ENCODE data around the gene CYP1B1.
"Not testable (repeated sequence)": the region's sequence is repeated elsewhere in the genome, so short reads cannot be mapped to it uniquely, and the experiment has no call there.

Gene CYP1B1

DNA sequence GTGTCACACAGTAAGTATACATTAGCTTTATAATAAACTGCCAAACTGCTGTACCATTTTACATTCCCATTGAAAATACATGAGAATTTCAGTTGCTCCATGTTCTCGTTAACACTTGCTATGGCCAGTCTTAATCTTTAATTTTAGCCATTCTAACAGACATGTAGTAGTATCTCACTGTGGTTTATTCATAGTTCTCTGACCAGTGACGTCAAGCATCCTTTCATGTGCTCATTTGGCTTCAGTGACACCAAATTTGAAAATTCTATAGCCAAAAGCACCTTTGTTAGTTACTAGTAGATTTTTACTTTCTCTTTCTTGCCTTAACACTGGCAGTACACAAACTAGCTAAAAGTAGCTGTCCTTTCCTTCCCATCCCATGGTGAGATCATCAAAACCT, 43.0 kb downstream of the CYP1B1 start:
- no peak for DNase-seq

DNA sequence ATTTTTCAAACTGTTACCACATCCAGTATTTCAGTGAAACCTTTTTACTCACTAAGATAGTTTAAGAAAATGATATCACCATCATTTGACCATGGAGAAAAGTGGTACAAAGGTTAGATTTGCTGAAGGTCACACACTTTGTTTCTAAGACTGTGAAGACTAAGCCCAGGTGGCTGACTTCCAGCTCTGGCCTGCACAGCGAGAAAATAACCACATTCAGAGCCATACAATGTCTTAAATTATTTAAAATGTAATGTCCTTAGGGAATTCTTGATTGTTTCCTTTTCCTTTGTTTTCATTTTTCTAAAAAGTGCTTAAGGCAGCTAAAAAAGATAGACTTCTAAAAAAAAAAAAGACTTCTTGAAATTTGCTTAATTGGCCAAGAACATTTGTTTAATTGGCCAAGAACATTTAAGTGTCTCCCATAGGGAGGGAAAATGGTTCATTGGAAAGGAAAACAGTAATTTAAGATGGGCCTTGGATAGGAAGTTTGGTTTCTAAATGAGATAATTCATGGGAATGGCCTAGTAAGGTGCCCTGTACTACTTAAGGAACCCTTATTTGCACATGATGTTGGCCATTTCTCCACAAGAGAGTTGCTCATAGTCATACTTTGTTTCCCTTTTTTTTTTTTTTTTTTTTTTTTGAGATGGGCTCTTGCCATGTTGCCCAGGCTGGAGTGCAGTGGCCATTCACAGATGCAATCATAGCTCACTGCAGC, 45.2 kb downstream of the CYP1B1 start:
- no peak for DNase-seq

DNA sequence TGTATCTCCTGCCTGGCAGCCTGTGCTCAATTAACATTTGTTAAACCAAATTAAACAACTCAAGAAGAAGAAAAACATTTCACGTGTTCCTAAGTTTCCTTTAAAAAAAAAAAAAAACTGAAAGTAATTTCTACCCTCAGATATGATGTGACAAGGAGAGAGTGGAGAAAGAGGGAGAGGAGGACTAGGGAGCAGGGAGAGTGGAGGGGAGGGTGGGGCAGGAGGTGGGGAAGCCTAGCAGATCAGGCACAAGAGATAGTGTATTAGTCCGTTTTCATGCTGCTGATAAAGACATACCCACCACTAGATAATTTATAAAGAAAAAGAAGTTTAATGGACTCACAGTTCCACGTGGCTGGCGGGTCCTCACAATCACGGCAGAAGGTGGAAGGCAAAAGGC, 46.4 kb downstream of the CYP1B1 start:
- DNase-seq = no peak

DNA sequence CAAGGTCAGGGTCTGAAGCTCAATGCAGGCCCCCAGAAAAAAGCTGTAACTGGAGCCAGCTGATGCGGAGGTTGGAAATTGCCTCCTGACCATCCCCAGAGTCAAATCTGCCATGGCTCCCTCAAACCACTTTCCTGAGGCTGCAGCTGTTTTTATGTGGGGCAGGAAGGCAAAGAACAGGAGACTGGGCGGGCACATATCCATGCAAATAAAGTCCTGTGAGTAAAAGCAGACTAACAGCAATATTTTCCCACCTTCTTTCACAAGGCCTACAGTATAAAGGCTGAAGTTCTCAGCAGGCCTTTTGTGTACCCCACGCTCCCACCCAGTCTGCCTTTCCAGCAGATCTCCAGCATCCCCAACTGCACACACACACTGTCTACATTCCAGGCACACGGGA, 47.1 kb downstream of the CYP1B1 start:
- no peak for DNase-seq

DNA sequence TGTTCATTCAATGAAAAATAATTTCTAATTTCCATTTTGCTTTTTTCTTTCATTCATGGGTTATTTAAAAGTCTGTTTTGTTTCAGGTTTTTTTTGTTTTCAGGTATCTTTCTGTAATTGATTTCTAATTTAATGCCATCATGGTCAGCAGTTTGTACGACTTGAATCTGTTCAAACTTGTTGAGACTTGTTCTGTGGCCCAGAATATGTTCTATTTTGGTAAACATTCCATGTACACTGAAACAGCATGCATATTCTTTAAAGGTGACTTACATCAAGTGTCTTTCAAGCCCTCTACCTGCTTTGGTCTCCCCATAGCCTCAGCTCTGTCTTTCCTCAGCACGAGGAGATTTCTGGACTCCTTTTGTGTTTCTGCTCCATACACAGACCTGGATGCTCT, 49.1 kb downstream of the CYP1B1 start:
- DNase-seq = peak; percentile 13

DNA sequence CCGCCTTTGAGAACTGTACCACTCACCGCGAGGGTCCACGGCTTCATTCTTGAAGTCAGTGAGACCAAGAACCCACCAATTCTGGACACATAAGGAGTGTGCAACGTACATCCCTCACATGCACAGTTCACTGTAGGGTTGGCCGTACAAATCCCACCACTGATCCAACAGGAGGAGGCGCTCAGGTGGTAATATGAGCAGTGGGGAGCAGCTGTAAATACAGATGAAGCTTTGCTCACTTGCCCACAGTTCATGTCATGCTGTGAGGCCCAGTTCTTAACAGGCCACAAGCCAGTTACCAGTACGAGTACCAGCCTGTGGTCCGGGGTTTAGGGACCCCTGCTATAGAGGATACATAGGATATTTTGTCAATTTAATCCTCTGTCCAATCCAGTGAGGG, 54.4 kb downstream of the CYP1B1 start:
- no peak for DNase-seq

DNA sequence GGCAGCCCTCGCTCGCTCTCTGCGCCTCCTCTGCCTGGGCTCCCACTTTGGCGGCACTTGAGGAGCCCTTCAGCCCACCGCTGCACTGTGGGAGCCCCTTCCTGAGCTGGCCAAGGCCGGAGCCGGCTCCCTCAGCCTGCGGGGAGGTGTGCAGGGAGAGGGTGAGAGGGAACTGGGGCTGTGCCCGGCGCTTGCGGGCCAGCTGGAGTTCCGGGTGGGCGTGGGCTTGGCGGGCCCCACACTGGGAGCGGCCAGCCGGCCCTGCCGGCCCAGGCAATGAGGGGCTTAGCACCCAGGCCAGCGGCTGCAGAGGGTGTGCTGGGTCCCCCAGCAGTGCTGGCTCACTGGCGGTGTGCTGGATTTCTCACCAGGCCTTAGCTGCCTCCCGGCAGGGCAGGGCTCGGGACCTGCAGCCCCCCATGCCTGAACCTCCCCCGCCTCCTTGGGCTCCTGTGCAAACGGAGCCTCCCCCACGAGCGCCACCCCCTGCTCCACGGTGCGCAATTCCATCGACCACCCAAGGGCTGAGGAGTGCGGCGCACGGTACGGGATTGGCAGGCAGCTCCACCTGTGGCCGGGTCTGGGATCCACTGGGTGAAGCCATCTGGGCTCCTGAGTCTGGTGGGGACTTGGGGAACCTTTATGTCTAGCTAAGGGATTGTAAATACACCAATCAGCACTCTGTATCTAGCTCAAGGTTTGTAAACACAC, 55.4 kb downstream of the CYP1B1 start:
- not testable (repeated sequence) for DNase-seq

DNA sequence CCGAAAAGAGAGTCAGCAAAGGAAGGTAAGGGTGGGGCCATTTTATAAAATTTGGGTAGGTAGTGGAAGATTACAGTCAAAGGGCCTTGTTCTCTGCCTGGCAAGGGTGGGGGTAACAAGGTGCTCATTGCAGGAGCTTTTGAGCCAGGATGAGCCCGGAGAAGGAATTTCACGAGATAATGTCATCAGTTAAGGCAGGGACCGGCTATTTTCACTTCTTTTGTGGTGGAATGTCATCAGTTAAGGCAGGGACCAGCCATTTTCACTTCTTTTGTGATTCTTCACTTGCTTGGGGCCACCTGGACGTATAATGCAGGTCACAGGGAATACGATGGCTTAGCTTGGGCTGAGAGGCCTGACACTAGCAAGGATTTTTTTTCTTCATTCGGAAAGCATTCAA, 58.1 kb downstream of the CYP1B1 start:
- no peak for DNase-seq
